Cardiac fibroblast (primary cell): ENCODE results near the gene C22orf23.

Experiments used
- DNase-seq, 2 donors: peaks; one replicate each; pipeline versions ENCODE4 v3.0.0 to v3.0.0-alpha.2; 2010; ENCODE audit warnings: low read depth in 2 of 2
- H3K4me3 ChIP-seq, 2 donors: replicated peaks in 1 of 2; 1 replicate in 1 of 2; 2 replicates in 1 of 2; pipeline ENCODE4 v1.5.1; 2011; ENCODE audit warnings: low read depth in 2 of 2, low read length in 2 of 2, mild to moderate bottlenecking in 2 of 2, moderate library complexity in 1 of 2
- TF ChIP-seq, protein P1 (sequence below): IDR thresholded peaks from one replicate; pipeline ENCODE4 v1.5.1; 2011; ENCODE audit warnings: low read depth, mild to moderate bottlenecking, low read length, inconsistent platforms

The C22orf23 gene

DNA sequence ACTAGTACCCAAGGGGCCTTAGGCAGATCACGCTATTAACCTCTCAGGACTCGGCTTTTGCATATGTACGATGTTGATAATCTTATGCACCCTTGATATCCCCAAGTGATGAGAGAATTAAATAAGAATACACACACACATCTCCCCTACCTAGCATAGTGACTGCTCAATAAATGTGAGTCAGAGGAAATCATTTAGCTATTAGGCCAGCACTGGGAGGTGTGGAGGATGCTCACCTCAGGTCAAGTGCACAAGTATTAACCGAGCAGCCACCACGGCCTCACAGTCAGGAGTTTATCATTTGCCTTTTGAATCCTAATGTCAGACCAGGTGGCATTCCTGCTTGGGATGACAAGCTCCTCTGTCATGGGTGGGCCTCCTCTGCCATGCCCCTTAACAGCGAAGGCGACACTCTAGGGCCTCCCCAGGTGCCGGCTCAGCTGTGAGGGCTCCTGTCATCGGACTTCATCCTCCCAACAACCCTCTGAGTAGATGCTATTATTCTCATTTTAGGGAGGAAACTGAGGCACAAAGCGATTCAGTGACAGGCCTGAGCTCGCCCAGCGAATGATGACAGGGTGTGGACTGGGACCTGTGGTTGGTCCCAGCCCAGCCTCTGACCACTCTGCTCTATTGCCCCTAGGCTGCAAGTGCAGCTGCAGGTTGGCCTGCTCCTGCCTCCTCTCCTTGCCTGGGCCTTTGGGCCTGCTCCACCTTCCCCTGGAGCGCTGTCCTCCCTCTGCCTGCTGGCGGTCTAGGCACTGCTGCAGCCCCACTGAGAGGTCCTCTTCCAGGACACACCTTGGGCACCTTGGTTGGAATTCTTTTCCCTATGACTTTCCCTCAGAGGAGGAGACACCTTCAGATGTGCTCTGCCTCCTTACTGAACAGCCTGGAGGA is 36.0 kb upstream of the C22orf23 start:
- no peak overlapping the region for H3K4me3 ChIP-seq
- TF ChIP-seq, protein P1, sequence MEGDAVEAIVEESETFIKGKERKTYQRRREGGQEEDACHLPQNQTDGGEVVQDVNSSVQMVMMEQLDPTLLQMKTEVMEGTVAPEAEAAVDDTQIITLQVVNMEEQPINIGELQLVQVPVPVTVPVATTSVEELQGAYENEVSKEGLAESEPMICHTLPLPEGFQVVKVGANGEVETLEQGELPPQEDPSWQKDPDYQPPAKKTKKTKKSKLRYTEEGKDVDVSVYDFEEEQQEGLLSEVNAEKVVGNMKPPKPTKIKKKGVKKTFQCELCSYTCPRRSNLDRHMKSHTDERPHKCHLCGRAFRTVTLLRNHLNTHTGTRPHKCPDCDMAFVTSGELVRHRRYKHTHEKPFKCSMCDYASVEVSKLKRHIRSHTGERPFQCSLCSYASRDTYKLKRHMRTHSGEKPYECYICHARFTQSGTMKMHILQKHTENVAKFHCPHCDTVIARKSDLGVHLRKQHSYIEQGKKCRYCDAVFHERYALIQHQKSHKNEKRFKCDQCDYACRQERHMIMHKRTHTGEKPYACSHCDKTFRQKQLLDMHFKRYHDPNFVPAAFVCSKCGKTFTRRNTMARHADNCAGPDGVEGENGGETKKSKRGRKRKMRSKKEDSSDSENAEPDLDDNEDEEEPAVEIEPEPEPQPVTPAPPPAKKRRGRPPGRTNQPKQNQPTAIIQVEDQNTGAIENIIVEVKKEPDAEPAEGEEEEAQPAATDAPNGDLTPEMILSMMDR, result no peak
- DNase-seq, result no peak

DNA sequence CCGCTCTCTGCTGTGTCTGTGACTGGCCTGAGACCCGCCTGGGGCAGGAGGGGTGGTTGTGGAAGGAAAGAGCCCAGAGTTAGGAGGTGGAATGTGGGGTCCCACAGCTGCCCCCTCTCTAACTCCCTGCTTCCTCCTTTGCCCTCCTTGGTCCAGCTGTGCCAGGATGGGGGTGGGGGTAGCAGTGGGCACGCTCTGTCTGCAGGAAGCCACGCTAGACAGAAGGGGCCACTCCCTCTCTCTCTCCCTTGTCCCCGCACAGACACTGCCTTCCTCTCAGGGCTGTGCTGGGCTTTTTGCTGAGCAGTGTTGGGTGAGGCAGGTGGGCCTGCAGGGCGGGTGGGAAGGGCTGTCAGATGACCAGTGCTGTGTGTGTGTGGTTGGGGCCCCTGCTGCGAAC is 33.0 kb upstream of the C22orf23 start:
- DNase-seq, result no peak
- TF ChIP-seq, protein P1, result no peak
- H3K4me3 ChIP-seq, result no peak overlapping the region

DNA sequence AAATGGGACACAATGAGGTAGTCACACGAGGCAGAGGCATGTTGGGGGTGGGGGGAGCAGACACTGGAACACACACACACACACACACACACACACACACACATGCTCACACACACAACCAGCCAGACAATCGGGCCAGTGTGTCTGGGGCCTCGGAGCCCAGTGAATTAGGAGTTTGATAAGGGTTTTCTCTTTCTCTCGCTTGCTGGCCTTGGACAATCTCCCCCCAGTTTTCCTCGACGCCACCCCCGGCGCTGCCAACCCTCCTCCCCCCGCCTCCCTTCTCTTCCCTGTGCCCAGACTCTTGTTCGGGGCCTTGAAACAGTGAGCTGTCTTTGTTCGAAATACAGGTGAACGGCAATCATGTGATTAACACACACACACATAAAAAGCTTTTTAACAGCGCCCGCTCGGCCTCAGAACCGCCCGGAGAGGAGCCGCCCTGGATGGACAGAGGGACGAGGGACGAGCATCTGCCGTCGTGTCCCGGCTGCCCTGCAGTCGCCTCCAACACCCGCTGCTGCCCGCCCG is 32.4 kb upstream of the C22orf23 start:
- no peak overlapping the region for H3K4me3 ChIP-seq
- TF ChIP-seq, protein P1, result no peak
- DNase-seq, result no peak

DNA sequence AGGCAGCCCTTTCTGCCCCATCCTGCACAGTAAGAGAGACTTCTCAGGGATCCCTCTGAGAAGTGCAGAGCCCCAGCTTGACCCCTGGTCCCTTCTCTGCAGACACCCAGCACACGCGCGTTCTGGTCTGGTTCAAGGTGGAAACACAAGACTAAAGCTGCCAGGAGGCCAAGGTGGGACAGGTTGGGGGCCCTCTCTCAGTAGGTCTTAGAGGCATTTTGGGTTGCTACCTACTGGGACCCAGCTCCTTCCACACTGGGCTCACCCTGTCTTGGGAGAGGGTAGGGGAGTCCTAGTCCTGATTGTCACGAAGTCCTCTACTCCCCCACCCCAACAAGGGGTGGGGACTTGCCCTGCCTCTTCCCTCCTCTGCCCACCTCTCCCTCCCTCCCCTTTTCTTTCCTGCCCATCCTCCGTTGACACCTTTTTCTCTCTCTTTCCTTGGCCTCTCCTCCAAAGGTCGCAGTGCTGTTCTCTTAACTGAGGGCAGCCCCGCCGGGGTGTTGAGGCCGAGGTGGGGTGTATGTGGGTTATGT is 31.7 kb upstream of the C22orf23 start:
- H3K4me3 ChIP-seq, result no peak overlapping the region
- DNase-seq, result no peak
- TF ChIP-seq, protein P1, result no peak

DNA sequence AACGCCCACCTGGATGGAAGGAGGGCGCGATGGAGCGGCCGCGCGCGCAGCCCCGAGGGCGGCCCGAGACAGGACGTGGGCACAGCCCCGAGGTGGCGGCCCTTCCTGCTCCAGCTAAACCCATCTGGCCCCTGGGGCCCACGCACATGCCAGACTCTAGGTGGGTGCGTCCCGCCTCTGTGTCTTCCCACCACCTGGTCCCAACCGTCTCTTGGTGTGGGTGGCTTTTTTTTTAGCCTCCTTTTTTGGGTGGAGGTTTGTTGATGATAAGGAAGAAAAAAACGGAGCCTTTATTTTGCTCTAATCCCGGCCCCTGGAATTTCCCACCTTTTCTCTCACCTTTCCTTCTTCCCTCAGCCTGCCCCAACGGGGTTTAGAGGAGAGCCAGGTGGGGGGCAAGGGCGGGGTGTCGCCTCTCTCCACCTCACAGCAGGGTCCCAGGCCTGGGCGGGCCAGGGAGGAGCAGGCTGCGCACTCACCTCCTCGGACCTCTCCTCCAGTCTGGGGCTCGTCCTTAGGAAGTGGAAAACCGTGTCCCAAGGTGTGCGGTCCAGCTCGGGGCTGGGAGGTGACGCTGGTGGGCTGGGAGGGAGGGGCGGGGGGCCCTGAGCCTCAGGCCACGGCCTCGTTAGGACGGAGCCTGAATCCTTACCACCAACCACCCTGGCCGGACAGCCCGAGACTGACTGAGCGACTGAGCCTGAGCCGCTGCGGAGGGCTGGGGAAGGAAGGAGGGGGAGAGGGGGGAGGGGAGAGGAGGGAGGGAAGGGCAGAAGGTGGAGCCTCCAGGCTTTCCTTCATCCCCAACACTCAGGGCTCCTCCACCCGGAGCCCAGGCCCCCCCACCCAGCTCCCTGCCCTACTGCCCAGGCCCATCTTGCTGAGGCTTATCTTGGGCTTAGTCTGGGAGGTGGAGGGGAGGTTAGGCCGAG is 30.7 kb upstream of the C22orf23 start, which contains the start of gene SOX10:
TSS of gene SOX10 (minus strand) at position 696 of the 932 bp plus-strand sequence. CDS start 771 bp downstream, outside the sequence.
- TF ChIP-seq, protein P1, result no peak
- H3K4me3 ChIP-seq, result no peak within 1 kb of the TSS
- no peak for DNase-seq
